Adrenal gland (tissue), 12 donors: Measurements from ENCODE around the gene NAV2. TPM values are rescaled to one million over a fixed set of nuclear protein-coding genes. Genes with fewer than 3 reads are reported as not detected.

ENCODE experiments used
- DNase-seq, 7 donors: peaks; one replicate each; pipeline ENCODE4 v3.0.0-alpha.2; 2019 to 2020
- H3K27ac ChIP-seq, 5 donors: fragments of 200-600 bp; sonication (generic) in 4 of 5; 1 replicate in 3 of 5; 2 replicates in 2 of 5; pipeline versions ENCODE4 v1.5.1 to v1.8.0; 2016 to 2020; ENCODE audit warnings: mild to moderate bottlenecking in 1 of 5
- H3K27me3 ChIP-seq: fragments of 200-600 bp; 2 replicates; pipeline ENCODE4 v1.8.0; 2021
- H3K36me3 ChIP-seq, 2 donors: fragments of 200-600 bp; replicated peaks in 1 of 2; 1 replicate in 1 of 2; 2 replicates in 1 of 2; pipeline versions ENCODE4 v1.5.1 to v1.8.0; 2018 to 2022
- H3K4me1 ChIP-seq, 2 donors: fragments of 200-600 bp; replicated peaks in 1 of 2; 1 replicate in 1 of 2; 2 replicates in 1 of 2; pipeline versions ENCODE4 v1.5.1 to v1.8.0; 2018 to 2021
- H3K4me3 ChIP-seq, 4 donors: fragments of 200-600 bp; sonication (generic) in 3 of 4; one replicate each; pipeline ENCODE4 v1.5.1; 2016 to 2018
- H3K9me3 ChIP-seq, 3 donors: fragments of 200-600 bp; sonication (generic) in 1 of 3; replicated peaks in 1 of 3; 1 replicate in 2 of 3; 2 replicates in 1 of 3; pipeline versions ENCODE4 v1.5.1 to v1.8.0; 2016 to 2021
- CTCF ChIP-seq, 6 experiments: fragments of 450-650 bp in 4 of 6; fragments of 200-600 bp in 2 of 6; sonication (generic) in 1 of 6; IDR thresholded peaks; 1 replicate in 5 of 6; 2 replicates in 1 of 6; pipeline versions ENCODE4 v1.5.1 to v1.8.0; 2016 to 2021; ENCODE audit warnings: antibody characterized with exemption in 6 of 6, mild to moderate bottlenecking in 2 of 6, moderate library complexity in 1 of 6
- POLR2A ChIP-seq, 2 donors: fragments of 450-650 bp; IDR thresholded peaks; one replicate each; pipeline ENCODE4 v1.6.1; 2017; ENCODE audit warnings: antibody characterized with exemption in 2 of 2, mild to moderate bottlenecking in 2 of 2, moderate library complexity in 1 of 2
- WGBS, 4 donors: extraction: QIAGEN DNeasy Blood & Tissue Kit in 2 of 4; methylation state at CpG; one replicate each; pipeline versions ENCODE4 v1.1.5 to v1.1.7; 2013 to 2017; 5-methylcytosine and 5-hydroxymethylcytosine counted together
- intact Hi-C, 2 donors: fragments of 100-400 bp; cut with DNase I; formaldehyde crosslinking; loops; one replicate each; pipeline versions ENCODE4 v1.14.1 to v1.15.0; 2022 to 2023
- polyA plus RNA-seq, 3 donors: library from polyadenylated mRNA; stranded (reverse); fragments of 200-250 nt in 2 of 3; fragments of 350-450 nt in 1 of 3; fragmentation: Illumina TruSeq in 1 of 3; extraction: RNeasy Lipid Tissue Mini Kit (QIAGEN cat#74804) in 1 of 3; gene quantifications; one replicate each; pipeline ENCODE4 v1.2.3, GENCODE V29; 2013 to 2014
- total RNA-seq, 9 donors: library from RNA; depleted of rRNA in 4 of 9; stranded (reverse); fragments of >200 nt in 4 of 9; fragments of 120-200 nt in 1 of 9; fragmentation: NEBNext Ultra II Directional in 1 of 9; extraction: Animal tissue kit (Norgen Biotek cat#: 25700) in 1 of 9; gene quantifications; one replicate each; pipeline versions ENCODE4 v1.1.0 to v1.2.4, GENCODE V29; 2013 to 2023
- donor health status: healthy with polysubstance abuse.
- donor health status: Bipolar disorder and iron deficiency.
- donor health status: DM: yes; HTN: yes; CAD: no.
- donor health status: DM: no; HTN: no; CAD: no.
- donor health status: DM: no; HTN: no; CAD: no.
- donor health status: DM: yes; HTN: yes; CAD: no.

The NAV2 gene
- total and polyA plus RNA-seq, 12 donors, result 1.6 to 9.2 (median 5.5) TPM

GRCh38 chr11:19886498-19886897 lies 173.9 kb downstream of the NAV2 start:
- Histone ChIP-seq H3K4me1 (no peaks in the 10 kb centered on the region), H3K27me3 (no peaks in the 10 kb centered on the region), H3K9me3 (no peaks in the 10 kb centered on the region), H3K4me3 (no peak overlapping the region), H3K36me3 (no peaks in the 10 kb centered on the region), H3K27ac (no peak overlapping the region)
- no peak for TF ChIP-seq CTCF (IDR thresholded peaks at IDR 0.05)
- no peak for DNase-seq
- 83 to 87% (median 85%) methylated on average over 3 of the region's 3 CpGs for WGBS, 4 donors
- intact Hi-C loops, result no loop called here

DNA sequence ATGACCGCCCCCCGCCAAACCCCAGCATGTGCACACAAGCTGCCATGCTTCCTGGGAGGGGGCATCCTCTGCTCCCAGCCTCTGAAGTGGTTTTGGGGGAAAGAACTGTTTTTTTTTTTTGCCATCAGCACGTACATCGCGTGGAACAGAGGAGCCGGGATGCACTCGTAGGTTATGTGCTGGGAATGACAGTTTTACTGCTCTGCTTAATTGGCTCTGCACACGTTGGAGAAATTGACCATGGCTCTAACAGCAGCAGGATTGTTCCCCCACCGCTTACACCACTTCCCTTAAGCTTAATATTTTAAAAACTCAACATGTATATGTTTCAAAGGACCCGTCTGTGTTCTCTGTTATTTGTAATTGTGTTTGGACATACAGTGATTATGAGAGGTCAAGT lies 175.2 kb downstream of the NAV2 start:
- Histone ChIP-seq H3K4me3 (no peak overlapping the region), H3K9me3 (no peaks in the 10 kb centered on the region), H3K27me3 (no peaks in the 10 kb centered on the region), H3K36me3 (no peaks in the 10 kb centered on the region), H3K4me1 (no peaks in the 10 kb centered on the region), H3K27ac (no peak overlapping the region)
- 90 to 97% (median 93%) methylated on average over 10 of the region's 10 CpGs for WGBS, 4 donors
- no peak for TF ChIP-seq POLR2A (IDR thresholded peaks at IDR 0.05)
- TF ChIP-seq CTCF (IDR thresholded peaks at IDR 0.05), result no peak
- DNase-seq, result no peak
- intact Hi-C loops, result no loop called here

GRCh38 chr11:19889531-19889930 lies 176.9 kb downstream of the NAV2 start:
- H3K36me3 ChIP-seq, result no peaks in the 10 kb centered on the region
- no peaks in the 10 kb centered on the region for H3K4me1 ChIP-seq
- WGBS, 4 donors, result 90 to 95% (median 93%) methylated on average over 5 of the region's 5 CpGs
- H3K27ac ChIP-seq, result no peak overlapping the region
- H3K4me3 ChIP-seq, result no peak overlapping the region
- no peaks in the 10 kb centered on the region for H3K9me3 ChIP-seq
- intact Hi-C loops, result no loop called here
- DNase-seq, result no peak
- H3K27me3 ChIP-seq, result no peaks in the 10 kb centered on the region
- TF ChIP-seq POLR2A (IDR thresholded peaks at IDR 0.05), result no peak
- no peak for TF ChIP-seq CTCF (IDR thresholded peaks at IDR 0.05)

DNA sequence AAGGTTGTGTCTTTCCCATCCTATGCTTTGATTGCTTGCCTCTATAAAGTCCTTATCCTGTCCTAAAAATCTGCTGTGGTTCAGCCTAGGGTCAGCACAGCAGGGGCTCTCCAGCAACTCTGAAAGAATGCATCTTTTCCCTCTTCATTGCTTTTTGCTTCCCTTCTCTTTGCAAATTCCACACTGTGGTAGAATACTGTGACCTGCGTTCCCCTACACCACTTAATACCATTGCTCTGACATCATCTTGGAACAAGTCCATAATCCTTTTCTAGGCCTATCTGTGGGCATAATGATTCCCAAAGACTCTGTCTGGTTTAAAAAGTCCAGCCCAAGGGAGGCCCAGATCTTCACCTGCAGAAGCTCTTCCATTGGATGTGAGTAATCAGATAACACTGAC lies 177.7 kb downstream of the NAV2 start:
- 75 to 86% (median 81%) methylated on average over 1 of the region's 1 CpG for WGBS, 4 donors
- TF ChIP-seq CTCF (IDR thresholded peaks at IDR 0.05), result no peak
- TF ChIP-seq POLR2A (IDR thresholded peaks at IDR 0.05), result no peak
- H3K36me3 ChIP-seq, result no peaks in the 10 kb centered on the region
- no peak overlapping the region for H3K27ac ChIP-seq
- H3K4me3 ChIP-seq, result no peak overlapping the region
- no peaks in the 10 kb centered on the region for H3K27me3 ChIP-seq
- no peak for DNase-seq
- intact Hi-C loops, result no loop called here
- no peaks in the 10 kb centered on the region for H3K4me1 ChIP-seq
- no peaks in the 10 kb centered on the region for H3K9me3 ChIP-seq
